ENCODE data around the gene ASPHD2. TPM values are rescaled to one million over a fixed set of nuclear protein-coding genes. Genes with fewer than 3 reads are reported as not detected.

Gene ASPHD2
- polyA plus RNA-seq, 1 of the 3 experiments (the other 2 are of a cell fraction), result 2.2 TPM

- Histone ChIP-seq H3K79me2 (ENCODE audit: insufficient read depth) (no peaks in the 10 kb centered on the region), H3K9ac (no peak overlapping the region), H3K27ac (ENCODE audit: low read depth in 2 of 2, low read length in 1 of 2) (no peak overlapping the region), H3K9me2 (no peaks in the 10 kb centered on the region), H3K27me3 (ENCODE audit: insufficient read depth) (no peaks in the 10 kb centered on the region), H3K4me1 (ENCODE audit: control insufficient read depth in 1 of 2, insufficient read depth in 2 of 2, low read depth in 1 of 2, low read length in 1 of 2) (no peaks in the 10 kb centered on the region; a peak in 1 of 4 replicates), H3K36me3 (replicated peaks in 1 of 2; ENCODE audit: control insufficient read depth in 1 of 2, insufficient read depth in 2 of 2, low read length in 1 of 2) (peaks cover 3 to 23% of the 10 kb centered on the region in 2 experiments), H3K4me2 (no peak overlapping the region), H3K9me3 (no peaks in the 10 kb centered on the region), H3F3A (replicated peaks; ENCODE audit: insufficient read depth) (no peaks in the 10 kb centered on the region), H3K4me3 (ENCODE audit: low read depth in 2 of 2, low read length in 1 of 2) (no peak overlapping the region), H4K20me1 (ENCODE audit: insufficient read depth) (no peaks in the 10 kb centered on the region), H2AFZ (ENCODE audit: low read depth) (no peak overlapping the region)
- DNase-seq, result no peak
- 89% methylated on average over 15 of the region's 15 CpGs for WGBS (ENCODE audit: low lambda C conversion rate)
- ChIA-PET CTCF (interaction anchor here (2.2 to 2.4 kb wide), 3 partner anchors 13 to 83 kb away, joined by 6 to 20 read pairs (median 10); no protein-coding TSS in a partner anchor), POLR2A (no interaction called here)
- no peak for TF ChIP-seq MXI1 (IDR thresholded peaks at IDR 0.05; ENCODE audit: low read depth, low read length)
- no peak for TF ChIP-seq RAD21 (IDR thresholded peaks at IDR 0.05; ENCODE audit: low read length)
- TF ChIP-seq CHD2 (IDR thresholded peaks at IDR 0.05; ENCODE audit: low read length, partially characterized antibody), result no peak
- TF ChIP-seq NFIC (IDR thresholded peaks at IDR 0.05; ENCODE audit: borderline replicate concordance), result no peak
- no peak for TF ChIP-seq RFX5 (IDR thresholded peaks at IDR 0.05; ENCODE audit: low read length)
- TF ChIP-seq, protein P1, sequence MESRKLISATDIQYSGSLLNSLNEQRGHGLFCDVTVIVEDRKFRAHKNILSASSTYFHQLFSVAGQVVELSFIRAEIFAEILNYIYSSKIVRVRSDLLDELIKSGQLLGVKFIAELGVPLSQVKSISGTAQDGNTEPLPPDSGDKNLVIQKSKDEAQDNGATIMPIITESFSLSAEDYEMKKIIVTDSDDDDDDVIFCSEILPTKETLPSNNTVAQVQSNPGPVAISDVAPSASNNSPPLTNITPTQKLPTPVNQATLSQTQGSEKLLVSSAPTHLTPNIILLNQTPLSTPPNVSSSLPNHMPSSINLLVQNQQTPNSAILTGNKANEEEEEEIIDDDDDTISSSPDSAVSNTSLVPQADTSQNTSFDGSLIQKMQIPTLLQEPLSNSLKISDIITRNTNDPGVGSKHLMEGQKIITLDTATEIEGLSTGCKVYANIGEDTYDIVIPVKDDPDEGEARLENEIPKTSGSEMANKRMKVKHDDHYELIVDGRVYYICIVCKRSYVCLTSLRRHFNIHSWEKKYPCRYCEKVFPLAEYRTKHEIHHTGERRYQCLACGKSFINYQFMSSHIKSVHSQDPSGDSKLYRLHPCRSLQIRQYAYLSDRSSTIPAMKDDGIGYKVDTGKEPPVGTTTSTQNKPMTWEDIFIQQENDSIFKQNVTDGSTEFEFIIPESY (IDR thresholded peaks at IDR 0.05; ENCODE audit: borderline replicate concordance, low read depth), result no peak
- TF ChIP-seq, protein P2, sequence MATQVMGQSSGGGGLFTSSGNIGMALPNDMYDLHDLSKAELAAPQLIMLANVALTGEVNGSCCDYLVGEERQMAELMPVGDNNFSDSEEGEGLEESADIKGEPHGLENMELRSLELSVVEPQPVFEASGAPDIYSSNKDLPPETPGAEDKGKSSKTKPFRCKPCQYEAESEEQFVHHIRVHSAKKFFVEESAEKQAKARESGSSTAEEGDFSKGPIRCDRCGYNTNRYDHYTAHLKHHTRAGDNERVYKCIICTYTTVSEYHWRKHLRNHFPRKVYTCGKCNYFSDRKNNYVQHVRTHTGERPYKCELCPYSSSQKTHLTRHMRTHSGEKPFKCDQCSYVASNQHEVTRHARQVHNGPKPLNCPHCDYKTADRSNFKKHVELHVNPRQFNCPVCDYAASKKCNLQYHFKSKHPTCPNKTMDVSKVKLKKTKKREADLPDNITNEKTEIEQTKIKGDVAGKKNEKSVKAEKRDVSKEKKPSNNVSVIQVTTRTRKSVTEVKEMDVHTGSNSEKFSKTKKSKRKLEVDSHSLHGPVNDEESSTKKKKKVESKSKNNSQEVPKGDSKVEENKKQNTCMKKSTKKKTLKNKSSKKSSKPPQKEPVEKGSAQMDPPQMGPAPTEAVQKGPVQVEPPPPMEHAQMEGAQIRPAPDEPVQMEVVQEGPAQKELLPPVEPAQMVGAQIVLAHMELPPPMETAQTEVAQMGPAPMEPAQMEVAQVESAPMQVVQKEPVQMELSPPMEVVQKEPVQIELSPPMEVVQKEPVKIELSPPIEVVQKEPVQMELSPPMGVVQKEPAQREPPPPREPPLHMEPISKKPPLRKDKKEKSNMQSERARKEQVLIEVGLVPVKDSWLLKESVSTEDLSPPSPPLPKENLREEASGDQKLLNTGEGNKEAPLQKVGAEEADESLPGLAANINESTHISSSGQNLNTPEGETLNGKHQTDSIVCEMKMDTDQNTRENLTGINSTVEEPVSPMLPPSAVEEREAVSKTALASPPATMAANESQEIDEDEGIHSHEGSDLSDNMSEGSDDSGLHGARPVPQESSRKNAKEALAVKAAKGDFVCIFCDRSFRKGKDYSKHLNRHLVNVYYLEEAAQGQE (IDR thresholded peaks at IDR 0.05; ENCODE audit: low read depth, low read length), result no peak
- TF ChIP-seq, protein P3, sequence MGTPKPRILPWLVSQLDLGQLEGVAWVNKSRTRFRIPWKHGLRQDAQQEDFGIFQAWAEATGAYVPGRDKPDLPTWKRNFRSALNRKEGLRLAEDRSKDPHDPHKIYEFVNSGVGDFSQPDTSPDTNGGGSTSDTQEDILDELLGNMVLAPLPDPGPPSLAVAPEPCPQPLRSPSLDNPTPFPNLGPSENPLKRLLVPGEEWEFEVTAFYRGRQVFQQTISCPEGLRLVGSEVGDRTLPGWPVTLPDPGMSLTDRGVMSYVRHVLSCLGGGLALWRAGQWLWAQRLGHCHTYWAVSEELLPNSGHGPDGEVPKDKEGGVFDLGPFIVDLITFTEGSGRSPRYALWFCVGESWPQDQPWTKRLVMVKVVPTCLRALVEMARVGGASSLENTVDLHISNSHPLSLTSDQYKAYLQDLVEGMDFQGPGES (IDR thresholded peaks at IDR 0.05; ENCODE audit: low read depth, low read length), result no peak
- TF ChIP-seq NRF1 (IDR thresholded peaks at IDR 0.05; ENCODE audit: low read depth, low read length), result no peak
- TF ChIP-seq TAF1 (IDR thresholded peaks at IDR 0.05; ENCODE audit: borderline replicate concordance, low read depth, low read length), result no peak
- TF ChIP-seq, protein P4, sequence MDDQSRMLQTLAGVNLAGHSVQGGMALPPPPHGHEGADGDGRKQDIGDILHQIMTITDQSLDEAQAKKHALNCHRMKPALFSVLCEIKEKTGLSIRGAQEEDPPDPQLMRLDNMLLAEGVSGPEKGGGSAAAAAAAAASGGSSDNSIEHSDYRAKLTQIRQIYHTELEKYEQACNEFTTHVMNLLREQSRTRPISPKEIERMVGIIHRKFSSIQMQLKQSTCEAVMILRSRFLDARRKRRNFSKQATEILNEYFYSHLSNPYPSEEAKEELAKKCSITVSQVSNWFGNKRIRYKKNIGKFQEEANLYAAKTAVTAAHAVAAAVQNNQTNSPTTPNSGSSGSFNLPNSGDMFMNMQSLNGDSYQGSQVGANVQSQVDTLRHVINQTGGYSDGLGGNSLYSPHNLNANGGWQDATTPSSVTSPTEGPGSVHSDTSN (IDR thresholded peaks at IDR 0.05), result no peak
- TF ChIP-seq EP300 (IDR thresholded peaks at IDR 0.05; ENCODE audit: borderline replicate concordance in 1 of 2, low read depth in 1 of 2, low read length in 1 of 2), result no peak
- TF ChIP-seq SIN3A (IDR thresholded peaks at IDR 0.05; ENCODE audit: borderline replicate concordance, low read depth, low read length), result no peak
- no peak for TF ChIP-seq FOXJ3 (CRISPR knock-in tag; IDR thresholded peaks at IDR 0.05)
- no peak for TF ChIP-seq RCOR1 (IDR thresholded peaks at IDR 0.05; ENCODE audit: low read length)
Observed at GRCh38 chr22:26447584-26448329, 18.7 kb downstream of the ASPHD2 start.

Data from SK-N-SH (cell line).